ENCODE data around the gene BCL11A. TPM values are rescaled to one million over a fixed set of nuclear protein-coding genes. Genes with fewer than 3 reads are reported as not detected.

Gene BCL11A
- total RNA-seq, 2 experiments from 2014 or later: 0.45 to 0.54 TPM

DNA sequence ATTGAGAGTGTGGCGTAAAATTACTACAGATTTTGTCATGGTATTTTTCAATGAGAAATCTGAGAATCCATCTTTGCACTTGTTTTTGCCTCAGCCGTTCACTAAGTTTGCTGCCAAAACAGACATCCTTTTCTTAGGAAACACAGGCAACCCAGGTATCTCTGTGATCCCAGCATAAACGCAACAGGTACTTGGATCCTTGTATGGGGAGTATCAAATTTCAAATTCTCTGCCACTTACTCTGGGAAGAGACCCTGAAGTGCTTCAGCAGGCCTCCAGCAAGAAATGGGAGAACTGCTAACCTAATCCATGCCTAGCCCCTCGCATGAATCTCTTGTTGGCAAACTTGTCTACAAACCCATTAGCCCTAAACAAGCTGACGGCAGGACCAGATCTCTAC is 83.1 kb downstream of the BCL11A start:
- Mint-ChIP-seq H3K4me3 (no peak overlapping the region), H3K9me3 (no peaks in the 10 kb centered on the region), H3K4me1 (ENCODE audit: low read depth) (peaks cover 5% of the 10 kb centered on the region), H3K27ac (no peak overlapping the region), H3K36me3 (ENCODE audit: low read depth) (no peaks in the 10 kb centered on the region), H3K27me3 (no peaks in the 10 kb centered on the region)
- intact Hi-C loops (cut with micrococcal nuclease): no loop called here
- CTCF ChIA-PET: no interaction called here
- POLR2A ChIA-PET: no interaction called here
- DNase-seq (no peak), ATAC-seq (no peak)
- TF ChIP-seq, protein P1, sequence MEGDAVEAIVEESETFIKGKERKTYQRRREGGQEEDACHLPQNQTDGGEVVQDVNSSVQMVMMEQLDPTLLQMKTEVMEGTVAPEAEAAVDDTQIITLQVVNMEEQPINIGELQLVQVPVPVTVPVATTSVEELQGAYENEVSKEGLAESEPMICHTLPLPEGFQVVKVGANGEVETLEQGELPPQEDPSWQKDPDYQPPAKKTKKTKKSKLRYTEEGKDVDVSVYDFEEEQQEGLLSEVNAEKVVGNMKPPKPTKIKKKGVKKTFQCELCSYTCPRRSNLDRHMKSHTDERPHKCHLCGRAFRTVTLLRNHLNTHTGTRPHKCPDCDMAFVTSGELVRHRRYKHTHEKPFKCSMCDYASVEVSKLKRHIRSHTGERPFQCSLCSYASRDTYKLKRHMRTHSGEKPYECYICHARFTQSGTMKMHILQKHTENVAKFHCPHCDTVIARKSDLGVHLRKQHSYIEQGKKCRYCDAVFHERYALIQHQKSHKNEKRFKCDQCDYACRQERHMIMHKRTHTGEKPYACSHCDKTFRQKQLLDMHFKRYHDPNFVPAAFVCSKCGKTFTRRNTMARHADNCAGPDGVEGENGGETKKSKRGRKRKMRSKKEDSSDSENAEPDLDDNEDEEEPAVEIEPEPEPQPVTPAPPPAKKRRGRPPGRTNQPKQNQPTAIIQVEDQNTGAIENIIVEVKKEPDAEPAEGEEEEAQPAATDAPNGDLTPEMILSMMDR (IDR thresholded peaks at IDR 0.05): no peak

DNA sequence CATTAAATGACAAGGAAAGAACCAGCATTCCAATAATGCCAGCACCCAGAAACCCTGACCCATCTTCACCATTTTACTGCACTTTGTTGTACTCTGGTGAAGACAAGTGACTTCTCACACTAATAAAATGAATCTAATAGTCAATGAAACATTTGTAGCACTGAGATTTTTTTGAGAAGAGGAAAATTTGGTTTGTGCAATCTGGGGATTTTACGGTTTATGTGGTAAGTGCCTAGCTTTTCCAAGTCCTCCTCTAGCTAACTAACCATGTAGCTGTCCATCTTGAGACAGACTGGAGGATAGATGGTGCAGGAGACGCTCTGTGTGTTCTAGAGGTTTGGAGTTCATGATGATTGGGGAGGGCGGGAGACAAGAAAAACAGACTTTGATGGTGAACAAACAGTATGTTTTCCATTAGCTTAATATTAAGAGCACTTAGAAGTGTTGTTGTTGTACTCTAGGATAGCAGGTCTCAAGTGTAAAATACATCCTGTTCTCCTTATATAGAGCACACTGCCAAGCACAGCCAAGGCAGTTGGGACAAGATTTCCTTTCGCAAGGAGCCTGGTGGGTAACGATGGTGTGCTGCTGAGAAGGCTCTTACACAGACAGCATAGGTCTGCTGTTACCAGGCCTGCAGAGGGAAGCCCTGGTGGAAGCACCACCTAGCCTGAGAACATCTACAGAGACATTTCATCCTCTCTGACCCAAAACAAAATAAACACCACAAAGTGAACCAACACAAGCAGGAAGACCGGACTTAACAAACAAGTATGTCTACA is 83.7 kb downstream of the BCL11A start:
- ChIA-PET CTCF (no interaction called here), POLR2A (no interaction called here)
- DNase-seq (no peak), ATAC-seq (no peak)
- H3K36me3 Mint-ChIP-seq (ENCODE audit: low read depth): no peaks in the 10 kb centered on the region
- H3K4me1 Mint-ChIP-seq (ENCODE audit: low read depth): peaks cover 5% of the 10 kb centered on the region
- no peak overlapping the region for H3K4me3 Mint-ChIP-seq
- TF ChIP-seq, protein P1 (IDR thresholded peaks at IDR 0.05): no peak
- H3K27me3 Mint-ChIP-seq: no peaks in the 10 kb centered on the region
- intact Hi-C loops (cut with micrococcal nuclease): no loop called here
- no peaks in the 10 kb centered on the region for H3K9me3 Mint-ChIP-seq
- no peak overlapping the region for H3K27ac Mint-ChIP-seq

DNA sequence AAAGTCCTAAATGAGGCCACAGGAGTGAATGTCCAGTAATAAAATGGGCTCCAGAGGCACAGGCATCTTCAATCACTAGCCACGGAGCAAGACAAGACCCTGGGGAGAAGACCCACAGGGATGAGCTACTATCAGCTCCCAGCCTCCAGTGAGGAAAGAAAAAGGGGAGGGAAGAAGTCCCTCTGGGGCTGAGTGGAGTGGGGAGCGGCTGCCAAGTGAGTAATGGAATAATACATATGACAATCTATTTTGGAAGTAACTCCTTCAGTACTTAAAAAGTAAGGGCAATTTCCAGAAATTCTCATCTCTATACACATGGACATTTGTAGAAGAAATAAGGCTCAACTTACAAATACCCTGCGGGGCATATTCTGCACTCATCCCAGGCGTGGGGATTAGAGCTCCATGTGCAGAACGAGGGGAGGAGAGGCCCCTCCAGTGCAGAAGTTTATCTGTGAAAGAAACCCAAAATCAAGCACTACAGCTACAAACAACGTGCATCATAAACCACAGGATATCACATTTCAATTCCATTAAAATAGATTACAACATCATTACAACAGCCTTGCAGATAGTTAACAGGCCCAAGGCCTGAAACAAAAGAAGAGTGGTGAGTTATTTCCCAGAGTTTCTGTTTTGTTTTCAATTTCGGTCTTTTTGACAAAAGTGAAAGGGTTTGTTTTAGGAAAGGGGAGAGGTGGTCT is 84.9 kb downstream of the BCL11A start:
- DNase-seq (no peak), ATAC-seq (no peak)
- TF ChIP-seq, protein P1 (IDR thresholded peaks at IDR 0.05): no peak
- intact Hi-C loops (cut with micrococcal nuclease): no loop called here
- Mint-ChIP-seq H3K4me3 (no peak overlapping the region), H3K36me3 (ENCODE audit: low read depth) (no peaks in the 10 kb centered on the region), H3K27me3 (no peaks in the 10 kb centered on the region), H3K27ac (no peak overlapping the region), H3K9me3 (no peaks in the 10 kb centered on the region), H3K4me1 (ENCODE audit: low read depth) (peaks cover 5% of the 10 kb centered on the region)
- POLR2A ChIA-PET: no interaction called here
- CTCF ChIA-PET: no interaction called here

DNA sequence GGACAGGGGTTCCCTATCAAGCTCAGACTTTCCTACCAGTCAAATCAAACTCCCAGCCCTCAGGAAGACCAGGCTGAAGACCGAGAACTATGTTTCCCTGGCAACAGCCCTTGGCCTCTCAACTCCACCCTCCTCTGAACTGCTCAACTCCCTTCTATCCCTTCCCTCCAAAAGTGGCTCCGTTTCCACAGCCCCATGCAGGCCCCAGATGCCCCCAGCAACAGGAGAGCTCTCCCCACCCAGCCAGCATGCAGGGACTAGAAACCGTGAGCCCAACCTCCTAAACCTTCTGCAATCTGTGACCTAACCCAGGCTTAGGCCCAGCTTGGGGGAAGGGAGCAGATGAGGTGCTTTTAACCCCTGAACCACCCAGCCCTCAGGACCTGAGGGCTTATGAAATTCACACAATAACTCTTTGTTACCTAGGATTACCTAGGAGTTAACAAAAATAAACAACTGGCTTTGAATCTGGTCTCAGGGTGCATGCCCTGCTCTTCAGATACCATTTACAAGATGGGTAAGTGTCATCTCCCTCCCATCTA is 87.2 kb downstream of the BCL11A start:
- TF ChIP-seq, protein P1 (IDR thresholded peaks at IDR 0.05): no peak
- POLR2A ChIA-PET: no interaction called here
- H3K36me3 Mint-ChIP-seq (ENCODE audit: low read depth): no peaks in the 10 kb centered on the region
- no peak for ATAC-seq
- peaks cover 5% of the 10 kb centered on the region for H3K4me1 Mint-ChIP-seq (ENCODE audit: low read depth)
- CTCF ChIA-PET: interaction anchor here (1.6 kb wide), 1 partner anchor 59 kb away, joined by 4 read pairs; no protein-coding TSS in a partner anchor
- H3K27ac Mint-ChIP-seq: no peak overlapping the region
- no peak for DNase-seq
- intact Hi-C loops (cut with micrococcal nuclease): no loop called here
- no peaks in the 10 kb centered on the region for H3K27me3 Mint-ChIP-seq
- no peak overlapping the region for H3K4me3 Mint-ChIP-seq
- H3K9me3 Mint-ChIP-seq: no peaks in the 10 kb centered on the region

DNA sequence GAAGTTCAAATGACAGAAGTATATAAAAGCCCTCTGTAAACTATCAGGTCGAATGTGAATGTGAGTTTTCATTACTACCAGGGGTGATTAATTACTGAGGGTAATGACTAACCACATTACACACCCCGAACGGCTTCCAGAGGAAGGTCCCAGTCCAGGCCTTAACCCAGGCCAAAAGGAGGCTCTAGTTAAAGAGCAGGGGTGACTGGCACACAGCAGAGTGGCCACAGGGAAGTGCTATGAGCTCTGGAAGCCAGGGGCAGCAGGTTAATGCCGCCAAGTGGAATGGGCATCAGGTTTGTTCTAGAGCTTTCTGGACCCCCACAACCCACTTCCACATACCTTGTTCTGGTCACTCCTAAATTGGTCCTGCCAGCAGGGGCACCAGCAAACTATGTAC is 87.7 kb downstream of the BCL11A start:
- intact Hi-C loops (cut with micrococcal nuclease): no loop called here
- ChIA-PET CTCF (interaction anchor here (1.6 kb wide), 1 partner anchor 59 kb away, joined by 4 read pairs; no protein-coding TSS in a partner anchor), POLR2A (interaction anchor here (0.6 kb wide), 1 partner anchor 360 kb away, joined by 3 read pairs; no protein-coding TSS in a partner anchor)
- peaks cover 5% of the 10 kb centered on the region for H3K4me1 Mint-ChIP-seq (ENCODE audit: low read depth)
- ATAC-seq (no peak), DNase-seq (no peak)
- H3K9me3 Mint-ChIP-seq: no peaks in the 10 kb centered on the region
- H3K36me3 Mint-ChIP-seq (ENCODE audit: low read depth): no peaks in the 10 kb centered on the region
- H3K4me3 Mint-ChIP-seq: no peak overlapping the region
- no peak overlapping the region for H3K27ac Mint-ChIP-seq
- H3K27me3 Mint-ChIP-seq: no peaks in the 10 kb centered on the region
- TF ChIP-seq, protein P1 (IDR thresholded peaks at IDR 0.05): no peak
